ENCODE data around the gene EFCAB12. TPM values are rescaled to one million over a fixed set of nuclear protein-coding genes. Genes with fewer than 3 reads are reported as not detected.
"Not testable (repeated sequence)": the region's sequence is repeated elsewhere in the genome, so short reads cannot be mapped to it uniquely, and the experiment has no call there.

The EFCAB12 gene
- total RNA-seq, 1 experiment from 2014 or later = 0.71 TPM

- POLR2A ChIA-PET (ENCODE audit: low non-redundant PET) = interaction anchor here (0.6 kb wide), 1 partner anchor 44 kb away, joined by 10 read pairs; no protein-coding TSS in a partner anchor
- Histone ChIP-seq H3K4me1 (ENCODE audit: insufficient read depth, low read length, poor library complexity, severe bottlenecking) (no peaks in the 10 kb centered on the region), H3K36me3 (ENCODE audit: insufficient read depth, low read length, poor library complexity, severe bottlenecking) (peaks cover 16% of the 10 kb centered on the region), H3K4me3 (ENCODE audit: low read depth, low read length, poor library complexity, severe bottlenecking) (no peak overlapping the region), H3K9me3 (ENCODE audit: low read depth, low read length, poor library complexity, severe bottlenecking) (no peaks in the 10 kb centered on the region), H3K27ac (ENCODE audit: low read depth, low read length, poor library complexity, severe bottlenecking) (no peak overlapping the region), H3K27me3 (replicated peaks; ENCODE audit: insufficient read depth, low read depth, low read length, poor library complexity) (no peaks in the 10 kb centered on the region)
- no peak for TF ChIP-seq EZH2 (IDR thresholded peaks at IDR 0.05; ENCODE audit: borderline replicate concordance, low read depth, low read length, poor library complexity, severe bottlenecking)
- no peak for TF ChIP-seq CTCF (conservative IDR thresholded peaks at IDR 0.05; ENCODE audit: low read depth, low read length)
- CTCF ChIA-PET = interaction anchor here (1.3 kb wide), 1 partner anchor 28 kb away, joined by 8 read pairs; no protein-coding TSS in a partner anchor
- BruUV-seq (replicated peaks) = no TSS peak
- intact Hi-C loops (cut with micrococcal nuclease; ENCODE audit: unreplicated experiment) = no loop called here
- DNase-seq (ENCODE audit: low spot score) = no peak
These were observed 43.7 kb downstream of the EFCAB12 start for GRCh38 chr3:129384594-129385323.

- intact Hi-C loops (cut with micrococcal nuclease; ENCODE audit: unreplicated experiment); BruUV-seq (replicated peaks): not testable (repeated sequence)
These were observed 44.3 kb downstream of the EFCAB12 start for GRCh38 chr3:129384103-129384502.

GRCh38 chr3:129383292-129383860 lies 45.1 kb downstream of the EFCAB12 start:
- Histone ChIP-seq H3K27ac (ENCODE audit: low read depth, low read length, poor library complexity, severe bottlenecking) (no peak overlapping the region), H3K4me3 (ENCODE audit: low read depth, low read length, poor library complexity, severe bottlenecking) (no peak overlapping the region), H3K27me3 (replicated peaks; ENCODE audit: insufficient read depth, low read depth, low read length, poor library complexity) (no peaks in the 10 kb centered on the region), H3K4me1 (ENCODE audit: insufficient read depth, low read length, poor library complexity, severe bottlenecking) (no peaks in the 10 kb centered on the region), H3K36me3 (ENCODE audit: insufficient read depth, low read length, poor library complexity, severe bottlenecking) (peaks cover 12% of the 10 kb centered on the region), H3K9me3 (ENCODE audit: low read depth, low read length, poor library complexity, severe bottlenecking) (no peaks in the 10 kb centered on the region)
- ChIA-PET CTCF (interaction anchor here (0.6 to 1.3 kb wide), 8 partner anchors 11 to 268 kb away, joined by 3 to 11 read pairs (median 4); partner anchors contain the start of gene MBD4), POLR2A (ENCODE audit: low non-redundant PET) (no interaction called here)
- DNase-seq (ENCODE audit: low spot score) = peak; percentile 78
- BruUV-seq (replicated peaks) = no TSS peak
- TF ChIP-seq EZH2 (IDR thresholded peaks at IDR 0.05; ENCODE audit: borderline replicate concordance, low read depth, low read length, poor library complexity, severe bottlenecking) (no peak), CTCF (conservative IDR thresholded peaks at IDR 0.05; ENCODE audit: low read depth, low read length) (peak; percentile 80)
- intact Hi-C loops (cut with micrococcal nuclease; ENCODE audit: unreplicated experiment) = loop anchor here (1.0 kb wide), 1 partner anchor 551 kb away; no protein-coding TSS in a partner anchor

More at GRCh38 chr3:129384103-129384502, 44.3 kb downstream of the EFCAB12 start:
- H3K27me3 ChIP-seq (replicated peaks; ENCODE audit: insufficient read depth, low read depth, low read length, poor library complexity); H3K4me1 ChIP-seq (ENCODE audit: insufficient read depth, low read length, poor library complexity, severe bottlenecking); H3K9me3 ChIP-seq (ENCODE audit: low read depth, low read length, poor library complexity, severe bottlenecking); H3K4me3 ChIP-seq (ENCODE audit: low read depth, low read length, poor library complexity, severe bottlenecking); H3K27ac ChIP-seq (ENCODE audit: low read depth, low read length, poor library complexity, severe bottlenecking); POLR2A ChIA-PET (ENCODE audit: low non-redundant PET); DNase-seq (ENCODE audit: low spot score): not testable (repeated sequence)
- H3K36me3 ChIP-seq (ENCODE audit: insufficient read depth, low read length, poor library complexity, severe bottlenecking) = peaks cover 12% of the 10 kb centered on the region
- CTCF ChIA-PET = interaction anchor here (1.3 kb wide), 1 partner anchor 29 kb away, joined by 8 read pairs; no protein-coding TSS in a partner anchor

Data from A673 (cell line).